ENCODE measurements around the gene CACNG8. TPM values are rescaled to one million over a fixed set of nuclear protein-coding genes. Genes with fewer than 3 reads are reported as not detected.
"Not testable (repeated sequence)": the region's sequence is repeated elsewhere in the genome, so short reads cannot be mapped to it uniquely, and the experiment has no call there.

CACNG8 gene
- total RNA-seq = not detected

GRCh38 chr19:53962887-53963431 lies at the start of gene CACNG8:
TSS of gene CACNG8 (plus strand) at chr19:53962937.
- Histone ChIP-seq H3K27me3 (ENCODE audit: insufficient read depth, low read length) (peaks cover 51% of the 10 kb centered on the region), H3K4me1 (ENCODE audit: insufficient read depth, low read length) (no peaks in the 10 kb centered on the region), H3K9me3 (ENCODE audit: low read depth, low read length) (no peaks in the 10 kb centered on the region), H3K4me3 (ENCODE audit: low read length) (no peak within 1 kb of the TSS)

GRCh38 chr19:53915000-53915399 lies 47.7 kb upstream of the CACNG8 start:
- no peaks in the 10 kb centered on the region for H3K4me1 ChIP-seq (ENCODE audit: insufficient read depth, low read length)
- H3K4me3 ChIP-seq (ENCODE audit: low read length) = no peak overlapping the region
- no peaks in the 10 kb centered on the region for H3K9me3 ChIP-seq (ENCODE audit: low read depth, low read length)
- H3K27me3 ChIP-seq (ENCODE audit: insufficient read depth, low read length) = peaks cover 22% of the 10 kb centered on the region

GRCh38 chr19:53916004-53916403 lies 46.7 kb upstream of the CACNG8 start:
- no peaks in the 10 kb centered on the region for H3K9me3 ChIP-seq (ENCODE audit: low read depth, low read length)
- H3K4me1 ChIP-seq (ENCODE audit: insufficient read depth, low read length) = no peaks in the 10 kb centered on the region
- no peak overlapping the region for H3K4me3 ChIP-seq (ENCODE audit: low read length)
- H3K27me3 ChIP-seq (ENCODE audit: insufficient read depth, low read length) = peaks cover 15% of the 10 kb centered on the region

- Histone ChIP-seq H3K9me3 (ENCODE audit: low read depth, low read length) (no peaks in the 10 kb centered on the region), H3K4me1 (ENCODE audit: insufficient read depth, low read length) (no peaks in the 10 kb centered on the region), H3K4me3 (ENCODE audit: low read length) (no peak overlapping the region), H3K27me3 (ENCODE audit: insufficient read depth, low read length) (peaks cover 4% of the 10 kb centered on the region)
Measured at GRCh38 chr19:53917356-53917755, 45.4 kb upstream of the CACNG8 start.

- H3K4me1 ChIP-seq (ENCODE audit: insufficient read depth, low read length) = no peaks in the 10 kb centered on the region
- no peaks in the 10 kb centered on the region for H3K27me3 ChIP-seq (ENCODE audit: insufficient read depth, low read length)
- no peaks in the 10 kb centered on the region for H3K9me3 ChIP-seq (ENCODE audit: low read depth, low read length)
- H3K4me3 ChIP-seq (ENCODE audit: low read length) = no peak overlapping the region
Measured at GRCh38 chr19:53927739-53928138, 35.0 kb upstream of the CACNG8 start.

GRCh38 chr19:53936029-53936428 lies 26.7 kb upstream of the CACNG8 start:
- H3K4me3 ChIP-seq (ENCODE audit: low read length) = no peak overlapping the region
- H3K27me3 ChIP-seq (ENCODE audit: insufficient read depth, low read length) = peaks cover 4% of the 10 kb centered on the region
- H3K9me3 ChIP-seq (ENCODE audit: low read depth, low read length) = no peaks in the 10 kb centered on the region
- no peaks in the 10 kb centered on the region for H3K4me1 ChIP-seq (ENCODE audit: insufficient read depth, low read length)

- H3K4me1 ChIP-seq (ENCODE audit: insufficient read depth, low read length) = no peaks in the 10 kb centered on the region
- no peaks in the 10 kb centered on the region for H3K9me3 ChIP-seq (ENCODE audit: low read depth, low read length)
- peaks cover 38% of the 10 kb centered on the region for H3K27me3 ChIP-seq (ENCODE audit: insufficient read depth, low read length)
- no peak overlapping the region for H3K4me3 ChIP-seq (ENCODE audit: low read length)
Measured at GRCh38 chr19:53942001-53942786, 20.5 kb upstream of the CACNG8 start.

GRCh38 chr19:53944416-53944815 lies 18.3 kb upstream of the CACNG8 start:
- no peaks in the 10 kb centered on the region for H3K9me3 ChIP-seq (ENCODE audit: low read depth, low read length)
- H3K4me3 ChIP-seq (ENCODE audit: low read length) = no peak overlapping the region
- H3K4me1 ChIP-seq (ENCODE audit: insufficient read depth, low read length) = no peaks in the 10 kb centered on the region
- H3K27me3 ChIP-seq (ENCODE audit: insufficient read depth, low read length) = peaks cover 38% of the 10 kb centered on the region

- H3K27me3 ChIP-seq (ENCODE audit: insufficient read depth, low read length) = peaks cover 36% of the 10 kb centered on the region
- no peak overlapping the region for H3K4me3 ChIP-seq (ENCODE audit: low read length)
- H3K9me3 ChIP-seq (ENCODE audit: low read depth, low read length) = no peaks in the 10 kb centered on the region
- H3K4me1 ChIP-seq (ENCODE audit: insufficient read depth, low read length) = no peaks in the 10 kb centered on the region
Measured at GRCh38 chr19:53944933-53945332, 17.8 kb upstream of the CACNG8 start.

- Histone ChIP-seq H3K9me3 (ENCODE audit: low read depth, low read length) (no peaks in the 10 kb centered on the region), H3K27me3 (ENCODE audit: insufficient read depth, low read length) (peaks cover 34% of the 10 kb centered on the region), H3K4me3 (ENCODE audit: low read length) (no peak overlapping the region), H3K4me1 (ENCODE audit: insufficient read depth, low read length) (no peaks in the 10 kb centered on the region)
Measured at GRCh38 chr19:53945441-53945840, 17.3 kb upstream of the CACNG8 start.

GRCh38 chr19:53945998-53946397 lies 16.7 kb upstream of the CACNG8 start:
- Histone ChIP-seq H3K4me1 (ENCODE audit: insufficient read depth, low read length) (no peaks in the 10 kb centered on the region), H3K9me3 (ENCODE audit: low read depth, low read length) (no peaks in the 10 kb centered on the region), H3K4me3 (ENCODE audit: low read length) (no peak overlapping the region), H3K27me3 (ENCODE audit: insufficient read depth, low read length) (peaks cover 33% of the 10 kb centered on the region)

GRCh38 chr19:53947624-53948023 lies 15.1 kb upstream of the CACNG8 start:
- H3K27me3 ChIP-seq (ENCODE audit: insufficient read depth, low read length) = peaks cover 21% of the 10 kb centered on the region
- H3K9me3 ChIP-seq (ENCODE audit: low read depth, low read length) = no peaks in the 10 kb centered on the region
- H3K4me3 ChIP-seq (ENCODE audit: low read length) = no peak overlapping the region
- H3K4me1 ChIP-seq (ENCODE audit: insufficient read depth, low read length) = no peaks in the 10 kb centered on the region

- H3K4me1 ChIP-seq (ENCODE audit: insufficient read depth, low read length); H3K9me3 ChIP-seq (ENCODE audit: low read depth, low read length); H3K4me3 ChIP-seq (ENCODE audit: low read length): not testable (repeated sequence)
- peaks cover 14% of the 10 kb centered on the region for H3K27me3 ChIP-seq (ENCODE audit: insufficient read depth, low read length)
Measured at GRCh38 chr19:53948611-53949010, 14.1 kb upstream of the CACNG8 start.

GRCh38 chr19:53951436-53951835 lies 11.3 kb upstream of the CACNG8 start:
- peaks cover 8% of the 10 kb centered on the region for H3K27me3 ChIP-seq (ENCODE audit: insufficient read depth, low read length)
- no peaks in the 10 kb centered on the region for H3K4me1 ChIP-seq (ENCODE audit: insufficient read depth, low read length)
- no peaks in the 10 kb centered on the region for H3K9me3 ChIP-seq (ENCODE audit: low read depth, low read length)
- H3K4me3 ChIP-seq (ENCODE audit: low read length) = no peak overlapping the region

GRCh38 chr19:53951947-53952346 lies 10.8 kb upstream of the CACNG8 start:
- H3K4me1 ChIP-seq (ENCODE audit: insufficient read depth, low read length) = no peaks in the 10 kb centered on the region
- H3K9me3 ChIP-seq (ENCODE audit: low read depth, low read length) = no peaks in the 10 kb centered on the region
- H3K27me3 ChIP-seq (ENCODE audit: insufficient read depth, low read length) = peaks cover 13% of the 10 kb centered on the region
- H3K4me3 ChIP-seq (ENCODE audit: low read length) = no peak overlapping the region

- no peaks in the 10 kb centered on the region for H3K9me3 ChIP-seq (ENCODE audit: low read depth, low read length)
- peaks cover 26% of the 10 kb centered on the region for H3K27me3 ChIP-seq (ENCODE audit: insufficient read depth, low read length)
- no peaks in the 10 kb centered on the region for H3K4me1 ChIP-seq (ENCODE audit: insufficient read depth, low read length)
- H3K4me3 ChIP-seq (ENCODE audit: low read length) = no peak overlapping the region
Measured at GRCh38 chr19:53953383-53953782, 9.4 kb upstream of the CACNG8 start.

Measured in mononuclear cell (primary cell).